Loucy (cell line): ENCODE data around the gene CYB5B.

Experiments used
- CTCF ChIP-seq: fragments of 200-600 bp; sonication (generic); conservative IDR thresholded peaks from 2 replicates; pipeline ENCODE4 v1.5.1; 2014; ENCODE audit warnings: mild to moderate bottlenecking, antibody characterized with exemption, low read length
- EZH2phosphoT487 ChIP-seq: fragments of 200-600 bp; IDR thresholded peaks from 2 replicates; pipeline ENCODE4 v1.6.1; 2018; ENCODE audit warnings: antibody characterized with exemption, mild to moderate bottlenecking, moderate library complexity, borderline replicate concordance

GRCh38 chr16:69419956-69420355, 4.5 kb upstream of the CYB5B start:
- no peak for TF ChIP-seq CTCF
- TF ChIP-seq EZH2phosphoT487 = no peak
